DMS 273 (cell line): ENCODE results near the gene EPC1.
A peak's percentile ranks its signal among the peaks of the same experiment; 100 is the strongest.
"Not testable (repeated sequence)": the region's sequence is repeated elsewhere in the genome, so short reads cannot be mapped to it uniquely, and the experiment has no call there.

Source experiments
- DNase-seq: peaks from one replicate; lab custom pipeline; 2025; ENCODE audit not compliant: unreplicated experiment; lab: John Stamatoyannopoulos, UW

Gene EPC1

DNA sequence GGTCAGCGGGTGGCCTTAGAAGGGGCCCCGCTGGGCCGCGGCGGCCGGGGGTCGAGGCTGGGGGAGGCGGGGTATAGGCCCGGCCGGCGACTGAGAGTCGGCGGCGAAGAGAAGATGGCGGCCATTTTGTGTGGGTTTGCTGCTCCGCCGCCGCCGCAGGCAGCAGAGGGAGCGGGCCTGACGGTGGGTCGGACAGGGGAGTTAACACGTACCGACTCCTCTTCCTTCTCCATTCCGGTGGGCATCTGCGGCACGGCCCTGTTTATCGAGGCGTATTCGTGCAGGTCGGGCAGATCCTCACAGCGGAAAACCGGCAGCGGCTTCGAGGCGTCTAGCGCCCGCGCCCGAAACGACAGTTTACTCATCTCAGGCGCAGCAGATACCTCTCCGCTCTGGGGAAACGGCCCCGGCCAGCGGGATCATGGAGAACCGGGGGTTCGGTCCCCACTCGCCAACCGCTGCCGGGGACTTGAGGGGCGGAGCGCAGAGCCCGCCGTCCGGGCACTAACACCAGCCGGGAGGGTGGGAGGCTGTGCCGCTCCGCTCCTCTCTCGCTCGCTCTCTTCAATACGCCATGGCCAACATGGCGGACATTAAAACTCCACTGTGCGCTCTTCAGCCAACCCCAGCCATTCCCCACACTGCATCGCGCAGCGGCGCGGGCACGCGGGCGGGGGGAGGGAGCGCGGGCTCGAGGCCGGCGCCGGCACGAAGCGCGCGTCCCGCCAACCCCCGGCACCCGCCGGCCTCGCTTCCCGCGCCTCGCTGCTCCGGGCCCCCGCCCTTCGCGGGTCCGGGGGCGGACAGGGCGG lies at the start of gene EPC1:
Gene EPC1 (minus strand): TSS at position 608 of the 812 bp plus-strand sequence. CDS start 243 bp downstream, at position 365.
- DNase-seq, result peak; percentile 91

DNA sequence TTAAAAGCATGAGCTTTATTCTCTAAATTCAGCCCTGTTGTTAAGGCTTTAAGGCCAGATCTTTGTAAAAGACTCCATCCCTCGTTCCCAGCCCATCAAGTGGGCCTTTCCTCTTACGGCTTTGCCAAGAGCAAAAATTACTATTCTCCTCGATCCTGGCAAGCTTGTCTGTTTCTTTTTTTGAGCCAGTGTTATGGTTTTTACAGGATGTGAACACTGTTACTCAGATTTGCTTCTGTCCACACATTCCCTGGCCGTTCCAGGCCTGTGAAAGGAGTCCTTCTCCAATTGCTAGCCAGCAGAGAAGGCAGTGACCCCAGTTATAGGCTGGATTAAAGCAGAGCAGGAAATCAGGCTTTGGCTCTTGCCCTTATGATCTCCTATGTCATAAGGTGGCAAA lies 47.0 kb upstream of the EPC1 start:
- no peak for DNase-seq

DNA sequence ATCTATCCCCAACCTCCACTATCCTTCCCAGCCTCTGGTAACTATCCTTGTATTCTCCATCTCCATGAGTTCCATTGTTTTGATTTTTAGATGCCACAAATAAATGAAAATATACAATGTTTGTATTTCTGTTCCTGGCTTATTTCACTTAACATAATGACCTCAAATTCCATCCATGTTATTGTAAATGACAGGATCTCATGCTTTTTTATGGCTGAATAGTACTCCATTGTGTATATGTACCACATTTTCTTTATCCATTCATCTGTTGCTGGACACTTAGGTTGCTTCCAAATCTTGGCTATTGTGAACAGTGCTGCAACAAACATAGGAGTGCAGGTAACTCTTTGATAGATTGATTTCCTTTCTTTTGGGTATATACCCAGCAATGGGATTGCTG lies 45.3 kb upstream of the EPC1 start:
- not testable (repeated sequence) for DNase-seq

- no peak for DNase-seq
Measured at GRCh38 chr10:32390193-32390592, 43.2 kb upstream of the EPC1 start.

DNA sequence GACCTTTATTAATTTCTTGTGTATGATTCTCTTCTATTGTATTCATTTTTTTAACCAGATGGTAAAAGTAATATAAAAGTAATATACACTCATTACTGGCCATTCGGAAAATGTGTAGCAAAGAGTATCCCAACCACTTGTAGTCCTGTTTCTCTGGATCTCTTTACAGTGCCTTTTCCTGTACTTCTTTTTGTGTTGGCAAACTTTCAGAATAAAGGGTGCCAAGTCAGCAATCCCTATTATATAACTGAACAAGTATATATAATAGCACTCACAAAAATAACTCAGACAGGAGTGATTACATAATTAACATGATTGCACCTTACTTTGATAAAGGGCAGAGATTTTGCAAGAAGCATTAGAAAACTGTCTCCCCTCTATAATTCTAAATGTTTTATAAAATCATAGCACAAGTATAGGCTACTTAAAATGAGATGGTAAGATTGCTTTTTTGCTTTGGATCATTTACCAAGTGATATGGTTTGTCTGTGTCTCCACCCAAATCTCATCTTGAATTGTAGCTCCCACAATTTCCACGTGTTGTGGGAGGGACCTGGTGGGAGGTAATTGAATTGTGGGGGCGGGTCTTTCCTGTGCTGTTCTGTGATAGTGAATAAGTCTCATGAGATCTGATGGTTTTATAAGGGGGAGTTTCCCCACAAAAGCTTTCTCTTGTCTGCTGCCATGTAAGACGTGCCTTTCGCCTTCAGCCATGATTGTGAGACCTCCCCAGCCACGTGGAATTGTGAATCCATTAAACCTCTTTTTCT lies 41.5 kb upstream of the EPC1 start:
- DNase-seq, result peak; percentile 1

DNA sequence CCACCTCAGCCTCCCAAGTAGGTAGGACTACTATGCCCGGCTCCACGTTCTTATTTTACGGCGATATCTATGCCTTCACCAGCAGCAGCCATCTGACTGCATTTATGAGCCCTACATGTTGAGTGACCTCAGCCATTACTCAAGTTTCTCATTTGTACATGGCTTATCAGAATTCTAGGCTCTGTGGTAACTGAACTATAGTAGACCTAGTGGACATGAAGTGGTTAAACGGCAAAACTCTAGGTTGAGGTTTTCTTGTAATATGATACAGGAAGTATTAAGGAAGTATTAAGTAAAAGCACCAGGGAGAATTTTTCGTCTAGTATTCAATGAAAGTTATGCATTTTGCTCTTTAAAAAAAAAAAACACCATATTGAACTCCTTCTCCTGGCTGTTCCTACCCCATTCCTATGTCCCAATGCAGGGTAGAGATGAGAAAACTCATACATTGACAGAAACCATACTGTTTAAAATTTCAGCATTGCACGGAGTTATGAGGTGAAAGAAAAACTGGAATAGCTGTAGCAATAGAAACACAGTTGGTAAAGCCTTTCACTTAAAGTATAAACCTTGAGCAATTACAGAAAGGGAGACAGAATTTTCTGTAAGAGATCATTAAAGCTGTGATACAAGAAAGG lies 39.8 kb upstream of the EPC1 start:
- no peak for DNase-seq

GRCh38 chr10:32384171-32384570 lies 37.2 kb upstream of the EPC1 start:
- DNase-seq, result no peak

GRCh38 chr10:32381165-32381564 lies 34.2 kb upstream of the EPC1 start:
- DNase-seq, result no peak

GRCh38 chr10:32379950-32380551 lies 33.1 kb upstream of the EPC1 start:
- DNase-seq, result peak; percentile 39

- DNase-seq, result peak; percentile 73
Measured at GRCh38 chr10:32379318-32379949, 32.5 kb upstream of the EPC1 start.

DNA sequence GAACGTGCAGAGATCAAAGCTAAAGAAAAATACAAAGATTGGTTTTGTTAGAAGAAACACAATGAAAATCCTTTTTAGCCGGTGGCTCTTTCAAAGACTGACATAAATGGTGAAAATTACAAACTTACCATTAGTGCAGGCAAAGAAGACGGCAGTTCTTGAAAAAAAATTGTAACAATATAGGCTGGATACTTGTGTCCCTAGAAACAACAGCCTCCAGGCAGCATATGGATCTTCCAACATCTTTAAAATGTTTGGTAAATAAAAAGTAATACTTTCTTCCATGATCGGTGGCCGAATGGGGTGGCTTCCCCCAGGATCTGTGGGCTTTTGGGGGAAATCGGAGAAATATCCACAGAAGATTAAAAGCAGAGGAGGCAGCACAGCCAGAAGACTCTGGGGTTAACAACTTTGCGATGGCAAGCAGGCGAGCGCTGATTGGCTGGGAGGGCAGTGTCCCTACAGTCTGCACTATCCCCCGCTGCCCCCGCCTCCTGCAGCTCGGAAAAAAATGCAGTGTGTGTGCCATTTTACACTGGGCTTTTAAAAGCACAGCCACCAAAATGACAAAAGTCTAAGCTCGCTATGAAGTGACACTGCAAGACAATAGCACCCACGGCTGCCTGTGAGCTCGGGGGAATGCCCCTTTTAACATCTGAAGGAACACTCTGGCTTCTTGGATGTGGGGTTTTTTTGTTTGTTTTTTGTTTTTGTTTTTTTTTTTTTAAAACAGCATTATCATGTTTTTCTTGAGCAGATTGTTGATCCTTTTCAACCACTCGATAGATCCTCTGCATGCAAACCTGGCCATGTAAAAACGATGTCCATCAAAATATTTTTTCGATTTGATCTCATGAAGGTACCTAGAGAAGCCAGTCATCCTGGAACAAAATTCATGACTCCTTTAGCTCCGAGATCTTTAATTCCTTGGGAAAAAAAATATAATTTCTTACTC lies 31.7 kb upstream of the EPC1 start:
- peak; percentile 91 for DNase-seq

GRCh38 chr10:32377458-32378259 lies 30.7 kb upstream of the EPC1 start:
- peak; percentile 64 for DNase-seq

DNA sequence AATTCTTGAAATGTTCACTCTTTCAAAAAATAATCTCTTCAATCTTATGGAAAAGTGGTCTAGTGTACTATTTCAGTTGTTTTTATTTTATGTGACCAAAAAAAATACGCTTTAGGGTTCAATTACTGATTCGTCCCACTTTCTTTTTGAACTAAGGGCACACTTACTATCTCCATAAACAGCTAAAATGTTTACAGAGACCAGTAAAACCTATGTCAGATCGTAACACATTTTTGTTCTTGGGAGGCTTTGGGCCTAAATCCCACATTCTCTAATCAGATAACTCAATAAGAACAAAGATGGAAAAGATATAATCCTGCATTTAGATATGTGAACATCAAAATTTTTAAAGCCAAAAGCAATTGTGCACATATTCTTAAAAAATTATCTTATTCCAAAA lies 29.8 kb upstream of the EPC1 start:
- DNase-seq, result no peak

DNA sequence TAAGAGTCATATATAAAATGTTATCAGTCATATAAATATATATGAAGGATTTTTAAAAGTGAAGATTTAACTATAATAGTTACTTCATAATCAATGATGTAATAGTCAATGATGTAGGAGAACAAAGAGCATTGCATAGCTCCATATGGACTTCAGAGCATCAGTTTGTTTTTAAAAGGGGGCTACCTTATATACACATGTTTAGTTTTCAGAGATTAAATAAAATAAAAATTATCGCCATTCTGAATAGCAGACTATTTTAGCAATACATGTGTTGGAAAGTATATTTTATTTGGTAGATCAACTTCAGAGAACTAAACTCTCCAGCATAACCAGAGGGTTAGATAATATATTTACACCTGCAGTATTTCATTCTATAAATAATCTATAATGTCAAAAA lies 29.1 kb upstream of the EPC1 start:
- peak; percentile 1 for DNase-seq

GRCh38 chr10:32375631-32376030 lies 28.7 kb upstream of the EPC1 start:
- no peak for DNase-seq

GRCh38 chr10:32374605-32375004 lies 27.6 kb upstream of the EPC1 start:
- DNase-seq, result no peak

- DNase-seq, result no peak
Measured at GRCh38 chr10:32373496-32373895, 26.5 kb upstream of the EPC1 start.

DNA sequence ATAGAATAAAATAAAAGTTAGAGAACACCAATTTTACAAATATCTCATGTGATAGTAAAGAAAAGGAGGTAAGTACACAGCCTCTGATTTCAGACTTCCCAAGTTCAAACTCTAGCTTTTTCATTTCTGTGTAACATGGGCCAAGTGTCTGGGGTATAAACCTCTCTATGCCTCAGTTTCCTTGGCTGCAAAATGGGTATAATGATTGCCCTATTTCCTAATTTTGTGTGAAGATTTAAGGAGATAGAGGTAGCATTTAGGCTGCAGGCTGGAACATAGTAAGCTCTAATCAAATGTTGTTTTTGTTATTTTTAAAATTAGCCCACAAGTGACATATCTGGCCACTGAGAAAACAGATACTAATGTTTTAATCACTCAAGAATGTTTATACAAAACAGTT lies 26.1 kb upstream of the EPC1 start:
- no peak for DNase-seq
